GM23338 (cell line): Measurements from ENCODE around the gene TMEM37.

Source experiments
- CREB1 ChIP-seq: fragments of 250-450 bp; sonication (Bioruptor Pico); IDR thresholded peaks from 2 replicates; pipeline ENCODE4 v1.5.0; 2020; ENCODE audit warnings: low read depth, mild to moderate bottlenecking, moderate library complexity
- ETS1 ChIP-seq: IDR thresholded peaks from 2 replicates; pipeline ENCODE4 v1.6.1; 2016; ENCODE audit warnings: antibody characterized with exemption
- EZH2 ChIP-seq: fragments of 200-600 bp; sonication (generic); IDR thresholded peaks from one replicate; pipeline ENCODE4 v1.8.0; 2017; ENCODE audit warnings: antibody characterized with exemption, mild to moderate bottlenecking, low read depth; ENCODE audit not compliant: unreplicated experiment
- EZH2phosphoT487 ChIP-seq: fragments of 200-600 bp; sonication (generic); IDR thresholded peaks from one replicate; pipeline ENCODE4 v1.8.1; 2018; ENCODE audit warnings: antibody characterized with exemption; ENCODE audit not compliant: unreplicated experiment
- JUNB ChIP-seq: IDR thresholded peaks from one replicate; pipeline ENCODE4 v1.6.1; 2016; ENCODE audit warnings: antibody characterized with exemption; ENCODE audit not compliant: unreplicated experiment
- NANOG ChIP-seq: IDR thresholded peaks from 2 replicates; pipeline ENCODE4 v1.6.1; 2016; ENCODE audit warnings: antibody characterized with exemption, borderline replicate concordance
- POLR2AphosphoS5 ChIP-seq: IDR thresholded peaks from 2 replicates; pipeline ENCODE4 v1.6.1; 2016; ENCODE audit warnings: antibody characterized with exemption, low read depth
- REST ChIP-seq: IDR thresholded peaks from one replicate; pipeline ENCODE4 v1.6.1; 2018; ENCODE audit warnings: antibody characterized with exemption; ENCODE audit not compliant: unreplicated experiment
- STAT1 ChIP-seq: IDR thresholded peaks from one replicate; pipeline ENCODE4 v1.6.1; 2016; ENCODE audit warnings: antibody characterized with exemption; ENCODE audit not compliant: unreplicated experiment
- ZNF331 ChIP-seq: fragments of 250-450 bp; sonication (Bioruptor Pico); IDR thresholded peaks from 2 replicates; pipeline ENCODE4 v1.5.0; 2020; ENCODE audit warnings: low read depth, mild to moderate bottlenecking, moderate library complexity
- ZNF462 ChIP-seq: fragments of 250-450 bp; sonication (Bioruptor Pico); IDR thresholded peaks from 2 replicates; pipeline ENCODE4 v1.5.0; 2020; ENCODE audit warnings: mild to moderate bottlenecking, moderate library complexity
- TF ChIP-seq, protein P1 (sequence below), 2 experiments: fragments of 200-600 bp in 1 of 2; sonication (generic) in 1 of 2; conservative IDR thresholded peaks; 2 replicates each; pipeline versions ENCODE4 v1.5.1 to v1.6.1; 2016 to 2017; ENCODE audit warnings: antibody characterized with exemption in 2 of 2, low read depth in 2 of 2, mild to moderate bottlenecking in 2 of 2, moderate library complexity in 1 of 2

- TF ChIP-seq, protein P1, sequence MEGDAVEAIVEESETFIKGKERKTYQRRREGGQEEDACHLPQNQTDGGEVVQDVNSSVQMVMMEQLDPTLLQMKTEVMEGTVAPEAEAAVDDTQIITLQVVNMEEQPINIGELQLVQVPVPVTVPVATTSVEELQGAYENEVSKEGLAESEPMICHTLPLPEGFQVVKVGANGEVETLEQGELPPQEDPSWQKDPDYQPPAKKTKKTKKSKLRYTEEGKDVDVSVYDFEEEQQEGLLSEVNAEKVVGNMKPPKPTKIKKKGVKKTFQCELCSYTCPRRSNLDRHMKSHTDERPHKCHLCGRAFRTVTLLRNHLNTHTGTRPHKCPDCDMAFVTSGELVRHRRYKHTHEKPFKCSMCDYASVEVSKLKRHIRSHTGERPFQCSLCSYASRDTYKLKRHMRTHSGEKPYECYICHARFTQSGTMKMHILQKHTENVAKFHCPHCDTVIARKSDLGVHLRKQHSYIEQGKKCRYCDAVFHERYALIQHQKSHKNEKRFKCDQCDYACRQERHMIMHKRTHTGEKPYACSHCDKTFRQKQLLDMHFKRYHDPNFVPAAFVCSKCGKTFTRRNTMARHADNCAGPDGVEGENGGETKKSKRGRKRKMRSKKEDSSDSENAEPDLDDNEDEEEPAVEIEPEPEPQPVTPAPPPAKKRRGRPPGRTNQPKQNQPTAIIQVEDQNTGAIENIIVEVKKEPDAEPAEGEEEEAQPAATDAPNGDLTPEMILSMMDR (conservative IDR thresholded peaks at IDR 0.05; ENCODE audit: low read depth in 2 of 2), result no peak
- TF ChIP-seq CREB1, result no peak
- no peak for TF ChIP-seq EZH2
- TF ChIP-seq POLR2AphosphoS5, result no peak
- no peak for TF ChIP-seq ZNF462 (CRISPR knock-in tag)
- TF ChIP-seq STAT1, result no peak
- TF ChIP-seq NANOG, result no peak
- no peak for TF ChIP-seq JUNB
- TF ChIP-seq ZNF331 (CRISPR knock-in tag), result no peak
- TF ChIP-seq REST, result no peak
- no peak for TF ChIP-seq EZH2phosphoT487
- TF ChIP-seq ETS1, result no peak
These were observed 16.0 kb upstream of the TMEM37 start for GRCh38 chr2:119415630-119416029.
